SK-N-SH (cell line): ENCODE results near the gene PPP1R9A. TPM values are rescaled to one million over a fixed set of nuclear protein-coding genes. Genes with fewer than 3 reads are reported as not detected.

Experiments
- CTCF ChIA-PET: fragments of 300-600, 350-600 bp; formaldehyde crosslinking; extraction: SDS; loops from one replicate; lab custom pipeline; 2021; lab: Yijun Ruan, JAX
- POLR2A ChIA-PET: fragments of 350-600 bp; sonication (Branson Sonifier 250); formaldehyde crosslinking; extraction: SDS; loops from one replicate; lab custom pipeline; 2020; ENCODE audit warnings: antibody characterized with exemption, inconsistent platforms; lab: Yijun Ruan, JAX
- DNase-seq: peaks from one replicate; pipeline ENCODE4 v3.0.0; 2012
- H2AFZ ChIP-seq: fragments of 200-600 bp; sonication (generic); 2 replicates; pipeline ENCODE4 v1.8.1; 2016; ENCODE audit warnings: antibody characterized with exemption, mild to moderate bottlenecking, low read depth
- H3F3A ChIP-seq: fragments of 200-600 bp; sonication (generic); replicated peaks from 2 replicates; pipeline ENCODE3; 2016; ENCODE audit warnings: antibody characterized with exemption, mild to moderate bottlenecking; ENCODE audit not compliant: insufficient read depth
- H3K27ac ChIP-seq, 2 experiments: fragments of 200-500 bp in 1 of 2; fragments of 200-600 bp in 1 of 2; sonication (Bioruptor generic) in 1 of 2; sonication (generic), shearing (Covaris generic) in 1 of 2; 2 replicates each; pipeline versions ENCODE4 v1.5.1 to v1.6.1; 2014 to 2016; ENCODE audit warnings: low read depth in 2 of 2, inconsistent platforms in 1 of 2, low read length in 1 of 2, mild to moderate bottlenecking in 1 of 2, mixed read lengths in 1 of 2
- H3K27me3 ChIP-seq: fragments of 200-600 bp; sonication (generic), shearing (Covaris generic); 2 replicates; pipeline ENCODE4 v1.6.1; 2016; ENCODE audit warnings: mixed run types; ENCODE audit not compliant: insufficient read depth
- H3K36me3 ChIP-seq, 2 experiments: fragments of 200-500 bp in 1 of 2; fragments of 200-600 bp in 1 of 2; sonication (Bioruptor generic) in 1 of 2; sonication (generic) in 1 of 2; replicated peaks in 1 of 2; 2 replicates each; pipeline versions ENCODE3 to v1.5.1; 2014 to 2016; ENCODE audit warnings: low read length in 1 of 2, mild to moderate bottlenecking in 1 of 2; ENCODE audit not compliant: insufficient read depth in 2 of 2, control insufficient read depth in 1 of 2
- H3K4me1 ChIP-seq, 2 experiments: fragments of 200-500 bp in 1 of 2; fragments of 200-600 bp in 1 of 2; sonication (Bioruptor generic) in 1 of 2; sonication (generic), shearing (Covaris generic) in 1 of 2; 2 replicates each; pipeline versions ENCODE4 v1.5.1 to v1.6.1; 2014 to 2016; ENCODE audit warnings: low read depth in 1 of 2, low read length in 1 of 2, mixed run types in 1 of 2; ENCODE audit not compliant: insufficient read depth in 2 of 2, control insufficient read depth in 1 of 2
- H3K4me2 ChIP-seq: fragments of 200-600 bp; sonication (generic), shearing (Covaris generic); 2 replicates; pipeline ENCODE4 v1.6.1; 2017; ENCODE audit warnings: mixed run types
- H3K4me3 ChIP-seq, 2 experiments: fragments of 200-500 bp in 1 of 2; fragments of 200-600 bp in 1 of 2; sonication (Bioruptor generic) in 1 of 2; sonication (generic), shearing (Covaris generic) in 1 of 2; 2 replicates each; pipeline versions ENCODE4 v1.5.1 to v1.8.1; 2014 to 2016; ENCODE audit warnings: low read depth in 2 of 2, inconsistent platforms in 1 of 2, low read length in 1 of 2, mild to moderate bottlenecking in 1 of 2, mixed read lengths in 1 of 2, moderate library complexity in 1 of 2
- H3K79me2 ChIP-seq: fragments of 200-600 bp; sonication (generic); 2 replicates; pipeline ENCODE4 v1.8.1; 2017; ENCODE audit warnings: mild to moderate bottlenecking; ENCODE audit not compliant: insufficient read depth
- H3K9ac ChIP-seq: fragments of 200-600 bp; sonication (generic); 2 replicates; pipeline ENCODE4 v1.6.1; 2017; ENCODE audit warnings: mixed run types
- H3K9me2 ChIP-seq: fragments of 200-600 bp; sonication (generic); 2 replicates; pipeline ENCODE4 v1.6.1; 2017; ENCODE audit warnings: mixed run types
- H3K9me3 ChIP-seq: fragments of 200-600 bp; sonication (generic); 2 replicates; pipeline ENCODE4 v1.6.1; 2017; ENCODE audit warnings: mixed run types, mild to moderate bottlenecking, moderate library complexity
- H4K20me1 ChIP-seq: fragments of 200-600 bp; sonication (generic); 2 replicates; pipeline ENCODE4 v1.6.1; 2017; ENCODE audit warnings: mild to moderate bottlenecking, mixed run types; ENCODE audit not compliant: insufficient read depth
- FOSL2 ChIP-seq: IDR thresholded peaks from 2 replicates; pipeline ENCODE4 v1.4.0; 2012; ENCODE audit warnings: low read depth, mild to moderate bottlenecking, moderate library complexity, borderline replicate concordance
- FOXJ3 ChIP-seq: sonication (generic); formaldehyde crosslinking; IDR thresholded peaks from 2 replicates; pipeline ENCODE4 v1.5.1; 2020; ENCODE audit warnings: mild to moderate bottlenecking, missing genetic modification reagents
- GATA2 ChIP-seq: sonication (generic); formaldehyde crosslinking; IDR thresholded peaks from 2 replicates; pipeline ENCODE4 v1.5.0; 2020; ENCODE audit warnings: mild to moderate bottlenecking, missing genetic modification reagents
- JUND ChIP-seq: IDR thresholded peaks from 2 replicates; pipeline ENCODE4 v1.4.0; 2012
- NFIC ChIP-seq: IDR thresholded peaks from 2 replicates; pipeline ENCODE4 v1.4.0; 2012; ENCODE audit warnings: borderline replicate concordance
- POLR2AphosphoS5 ChIP-seq: IDR thresholded peaks from 2 replicates; pipeline ENCODE4 v1.6.1; 2012; ENCODE audit warnings: low read depth, low read length
- RCOR1 ChIP-seq: fragments of 150-350 bp; IDR thresholded peaks from 2 replicates; pipeline ENCODE4 v1.6.1; 2017; ENCODE audit warnings: antibody characterized with exemption, low read length
- REST ChIP-seq: IDR thresholded peaks from 2 replicates; pipeline ENCODE4 v1.6.1; 2012; ENCODE audit warnings: mild to moderate bottlenecking, low read depth, low read length, moderate library complexity
- SIN3A ChIP-seq: IDR thresholded peaks from 2 replicates; pipeline ENCODE4 v1.6.1; 2012; ENCODE audit warnings: low read depth, mild to moderate bottlenecking, low read length, moderate library complexity, borderline replicate concordance
- TAF1 ChIP-seq: IDR thresholded peaks from 2 replicates; pipeline ENCODE4 v1.6.1; 2012; ENCODE audit warnings: low read depth, mild to moderate bottlenecking, low read length, moderate library complexity, borderline replicate concordance
- TCF12 ChIP-seq: IDR thresholded peaks from 2 replicates; pipeline ENCODE4 v1.4.0; 2012
- YY1 ChIP-seq: IDR thresholded peaks from 2 replicates; pipeline ENCODE4 v1.4.0; 2012; ENCODE audit warnings: low read depth, mild to moderate bottlenecking
- ZBTB33 ChIP-seq: IDR thresholded peaks from 2 replicates; pipeline ENCODE4 v1.4.0; 2012; ENCODE audit warnings: low read depth, borderline replicate concordance
- WGBS: methylation state at CpG from one replicate; pipeline ENCODE4 v1.1.6; 2017; ENCODE audit warnings: low lambda C conversion rate; 5-methylcytosine and 5-hydroxymethylcytosine counted together
- polyA plus RNA-seq, 3 experiments: library from polyadenylated mRNA; depleted of rRNA; stranded (reverse); fragments of >200 nt; gene quantifications; 2 replicates each; pipeline ENCODE4 v1.2.3, GENCODE V29; 2012
- TF ChIP-seq, protein P1 (sequence below): fragments of 150-350 bp; IDR thresholded peaks from 2 replicates; pipeline ENCODE4 v1.6.1; 2016; ENCODE audit warnings: mild to moderate bottlenecking, low read depth, low read length

Gene PPP1R9A
- polyA plus RNA-seq, 1 of the 3 experiments (the other 2 are of a cell fraction), result 0.30 TPM

DNA sequence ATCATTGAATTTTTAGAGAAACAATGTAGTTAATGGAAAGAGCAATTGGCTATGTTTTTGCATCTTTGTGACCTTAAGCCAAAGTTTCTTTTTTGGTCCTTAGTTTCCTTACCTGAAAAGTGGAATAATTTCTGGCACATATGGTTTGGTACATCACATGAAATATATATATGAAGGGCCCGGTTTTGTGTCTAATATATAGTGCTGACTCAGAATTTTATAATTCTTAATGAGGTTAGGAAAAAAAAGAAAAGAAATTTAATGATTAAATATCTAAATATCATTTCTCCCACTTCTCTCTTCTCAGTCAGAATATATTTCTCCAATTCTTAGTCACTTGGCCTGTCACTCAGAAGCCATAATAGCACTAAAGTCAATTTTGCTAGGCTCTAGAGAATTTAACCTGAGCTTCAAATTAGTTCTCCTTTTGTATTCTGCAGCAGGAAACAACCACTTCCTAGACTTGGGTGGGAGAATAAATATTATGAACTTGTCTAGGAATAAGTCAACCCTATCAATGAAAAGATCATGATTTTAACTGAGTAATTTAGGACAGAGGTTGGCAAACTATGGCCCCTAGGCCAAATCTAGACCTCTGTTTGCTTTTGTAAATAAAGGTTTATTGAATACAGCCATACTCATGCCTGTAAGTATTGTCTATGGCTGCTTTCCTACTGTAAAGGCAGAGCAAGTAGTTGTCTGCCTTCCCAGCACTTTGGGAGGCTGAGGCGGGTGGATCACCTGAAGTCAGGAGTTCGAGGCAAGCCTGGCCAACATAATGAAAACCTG, 34.6 kb downstream of the PPP1R9A start:
- Histone ChIP-seq H3K4me3 (no peak overlapping the region), H3K27me3 (no peaks in the 10 kb centered on the region), H3K79me2 (no peaks in the 10 kb centered on the region), H3K27ac (no peak overlapping the region), H3K4me2 (no peak overlapping the region), H3K9me3 (no peaks in the 10 kb centered on the region), H3K4me1 (peaks cover 0 to 3% of the 10 kb centered on the region in 2 experiments; a peak in 2 of 4 replicates), H3F3A (no peaks in the 10 kb centered on the region), H3K9ac (no peak overlapping the region), H2AFZ (no peak overlapping the region), H3K9me2 (no peaks in the 10 kb centered on the region), H4K20me1 (no peaks in the 10 kb centered on the region), H3K36me3 (no peaks in the 10 kb centered on the region)
- CTCF ChIA-PET, result no interaction called here
- POLR2A ChIA-PET, result no interaction called here
- no peak for TF ChIP-seq POLR2AphosphoS5
- no peak for TF ChIP-seq GATA2 (CRISPR knock-in tag)
- TF ChIP-seq TAF1, result no peak
- TF ChIP-seq NFIC, result no peak
- TF ChIP-seq RCOR1, result no peak
- TF ChIP-seq ZBTB33, result no peak
- TF ChIP-seq JUND, result no peak
- no peak for TF ChIP-seq FOXJ3 (CRISPR knock-in tag)
- TF ChIP-seq, protein P1, sequence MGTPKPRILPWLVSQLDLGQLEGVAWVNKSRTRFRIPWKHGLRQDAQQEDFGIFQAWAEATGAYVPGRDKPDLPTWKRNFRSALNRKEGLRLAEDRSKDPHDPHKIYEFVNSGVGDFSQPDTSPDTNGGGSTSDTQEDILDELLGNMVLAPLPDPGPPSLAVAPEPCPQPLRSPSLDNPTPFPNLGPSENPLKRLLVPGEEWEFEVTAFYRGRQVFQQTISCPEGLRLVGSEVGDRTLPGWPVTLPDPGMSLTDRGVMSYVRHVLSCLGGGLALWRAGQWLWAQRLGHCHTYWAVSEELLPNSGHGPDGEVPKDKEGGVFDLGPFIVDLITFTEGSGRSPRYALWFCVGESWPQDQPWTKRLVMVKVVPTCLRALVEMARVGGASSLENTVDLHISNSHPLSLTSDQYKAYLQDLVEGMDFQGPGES, result no peak
- TF ChIP-seq SIN3A, result no peak
- TF ChIP-seq TCF12, result no peak
- TF ChIP-seq REST, result no peak
- TF ChIP-seq FOSL2, result no peak
- TF ChIP-seq YY1, result no peak
- no peak for DNase-seq
- 25% methylated on average over 3 of the region's 3 CpGs for WGBS
